ENCODE results near the gene RANGAP1.

DNA sequence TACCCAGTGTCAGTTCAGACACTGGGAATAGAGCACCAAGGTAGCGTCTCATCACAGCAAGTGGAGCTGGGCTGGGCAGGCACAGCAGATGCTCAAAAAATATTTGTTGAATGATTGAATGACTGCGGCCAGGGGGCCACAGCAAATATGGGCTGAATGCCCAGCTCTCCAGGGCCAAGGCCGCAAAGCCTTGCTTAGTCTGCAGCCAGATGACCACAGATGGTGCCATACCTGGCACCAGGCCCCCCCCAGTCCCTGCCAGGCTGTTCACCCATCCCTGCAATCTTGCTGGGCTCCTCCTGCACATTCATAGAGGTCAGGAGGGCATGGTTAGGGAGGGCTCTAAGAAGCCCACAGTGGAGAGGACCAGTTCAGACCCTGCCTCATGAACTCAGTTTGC, 48.2 kb upstream of the RANGAP1 start:
- TF ChIP-seq, protein P1, sequence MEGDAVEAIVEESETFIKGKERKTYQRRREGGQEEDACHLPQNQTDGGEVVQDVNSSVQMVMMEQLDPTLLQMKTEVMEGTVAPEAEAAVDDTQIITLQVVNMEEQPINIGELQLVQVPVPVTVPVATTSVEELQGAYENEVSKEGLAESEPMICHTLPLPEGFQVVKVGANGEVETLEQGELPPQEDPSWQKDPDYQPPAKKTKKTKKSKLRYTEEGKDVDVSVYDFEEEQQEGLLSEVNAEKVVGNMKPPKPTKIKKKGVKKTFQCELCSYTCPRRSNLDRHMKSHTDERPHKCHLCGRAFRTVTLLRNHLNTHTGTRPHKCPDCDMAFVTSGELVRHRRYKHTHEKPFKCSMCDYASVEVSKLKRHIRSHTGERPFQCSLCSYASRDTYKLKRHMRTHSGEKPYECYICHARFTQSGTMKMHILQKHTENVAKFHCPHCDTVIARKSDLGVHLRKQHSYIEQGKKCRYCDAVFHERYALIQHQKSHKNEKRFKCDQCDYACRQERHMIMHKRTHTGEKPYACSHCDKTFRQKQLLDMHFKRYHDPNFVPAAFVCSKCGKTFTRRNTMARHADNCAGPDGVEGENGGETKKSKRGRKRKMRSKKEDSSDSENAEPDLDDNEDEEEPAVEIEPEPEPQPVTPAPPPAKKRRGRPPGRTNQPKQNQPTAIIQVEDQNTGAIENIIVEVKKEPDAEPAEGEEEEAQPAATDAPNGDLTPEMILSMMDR (IDR thresholded peaks at IDR 0.05 in 8 of 11, conservative IDR thresholded peaks at IDR 0.05 in 3 of 11), result no peak
- TF ChIP-seq POLR2AphosphoS5 (IDR thresholded peaks at IDR 0.05) (no peak), POLR2A (IDR thresholded peaks at IDR 0.05) (no peak)

All from spleen (tissue), 7 donors.